SK-N-MC (cell line): ENCODE results near the gene TIMMDC1.

Experiments
- EZH2 ChIP-seq: fragments of 200-600 bp; sonication (generic); IDR thresholded peaks from one replicate; pipeline ENCODE4 v1.6.1; 2017; ENCODE audit warnings: antibody characterized with exemption
- FOXP2 ChIP-seq: optimal IDR thresholded peaks from 2 replicates; pipeline ENCODE3; 2011; ENCODE audit warnings: mild to moderate bottlenecking, moderate library complexity; ENCODE audit not compliant: insufficient read depth; ENCODE audit errors: extremely low read length, control extremely low read depth
- POLR2AphosphoS5 ChIP-seq: IDR thresholded peaks from 2 replicates; pipeline ENCODE4 v1.6.1; 2012; ENCODE audit warnings: mild to moderate bottlenecking, low read depth, low read length, borderline replicate concordance

GRCh38 chr3:119456469-119456868 is 41.9 kb upstream of the TIMMDC1 start:
- TF ChIP-seq POLR2AphosphoS5: no peak
- no peak for TF ChIP-seq EZH2
- no peak for TF ChIP-seq FOXP2
